GM19372 (cell line): ENCODE measurements around the gene EIF2B4.

Experiments used
- ATAC-seq: cut with Tn5 transposase; IDR thresholded peaks from one replicate; pipeline ENCODE4 v1.9.1; 2021; ENCODE audit warnings: mild to moderate bottlenecking, low read depth, moderate library complexity; ENCODE audit not compliant: unreplicated experiment

Gene EIF2B4

DNA sequence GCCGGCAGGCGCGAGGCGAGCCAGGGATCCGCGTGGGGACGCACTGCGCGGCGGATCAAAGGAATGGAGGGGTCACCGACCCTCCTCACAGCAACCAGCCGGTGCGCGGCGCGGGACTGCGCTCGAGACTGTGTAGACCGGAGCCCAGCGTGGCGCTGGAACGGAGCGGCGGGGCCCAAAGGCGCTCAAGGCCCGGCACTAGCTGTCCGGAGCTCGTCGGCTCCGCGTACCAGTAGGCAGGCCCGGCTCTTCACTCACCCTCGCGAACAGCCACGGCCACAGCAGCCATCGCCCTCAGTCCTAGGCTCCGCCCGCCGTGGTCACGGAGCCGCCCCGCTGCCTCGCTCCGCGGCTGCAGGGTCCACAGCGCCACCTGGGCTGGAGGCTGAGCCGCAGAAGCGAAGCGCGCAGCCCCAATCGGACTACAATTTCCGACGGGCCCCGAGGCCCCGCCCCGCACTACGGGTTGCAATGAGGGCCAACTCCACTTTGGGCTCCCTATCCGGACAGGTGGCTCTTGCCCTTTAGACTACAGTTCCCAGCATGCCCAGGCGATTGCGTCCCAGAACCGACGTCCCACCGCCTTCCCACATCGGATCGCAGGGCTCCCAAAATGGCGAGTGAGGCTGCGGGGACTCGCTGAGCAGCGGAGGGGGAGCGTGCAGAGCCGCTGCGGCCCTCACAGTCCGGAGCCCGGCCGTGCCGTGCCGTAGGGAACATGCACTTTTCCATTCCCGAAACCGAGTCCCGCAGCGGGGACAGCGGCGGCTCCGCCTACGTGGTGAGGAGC is at the start of gene EIF2B4, which contains the start of gene SNX17:
Gene EIF2B4 (minus strand): TSS at position 313 of the 790 bp plus-strand sequence. CDS start 24 bp downstream, at position 289.
Gene SNX17 (plus strand): TSS at position 591 of the 790 bp plus-strand sequence. CDS start 128 bp downstream, at position 719.
- peak; percentile 86 for ATAC-seq

DNA sequence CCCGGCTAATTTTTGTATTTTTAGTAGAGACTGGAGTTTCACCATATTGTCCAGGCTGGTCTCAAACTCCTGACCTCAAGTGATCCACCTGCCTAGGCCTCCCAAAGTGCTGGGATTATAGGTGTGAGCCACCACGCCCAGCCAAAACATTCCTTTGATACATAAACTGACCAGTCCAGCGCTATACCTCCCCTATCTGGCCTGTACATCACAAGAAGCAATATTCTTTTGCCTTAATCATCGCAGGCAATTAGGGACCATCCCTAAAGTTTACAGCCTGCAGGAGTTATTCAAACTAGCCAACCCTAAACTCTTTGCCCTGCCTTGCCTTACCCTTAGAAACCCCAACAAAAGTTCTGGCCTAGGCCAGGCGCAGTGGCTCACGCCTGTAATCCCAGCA is 46.0 kb upstream of the EIF2B4 start:
- ATAC-seq, result no peak

DNA sequence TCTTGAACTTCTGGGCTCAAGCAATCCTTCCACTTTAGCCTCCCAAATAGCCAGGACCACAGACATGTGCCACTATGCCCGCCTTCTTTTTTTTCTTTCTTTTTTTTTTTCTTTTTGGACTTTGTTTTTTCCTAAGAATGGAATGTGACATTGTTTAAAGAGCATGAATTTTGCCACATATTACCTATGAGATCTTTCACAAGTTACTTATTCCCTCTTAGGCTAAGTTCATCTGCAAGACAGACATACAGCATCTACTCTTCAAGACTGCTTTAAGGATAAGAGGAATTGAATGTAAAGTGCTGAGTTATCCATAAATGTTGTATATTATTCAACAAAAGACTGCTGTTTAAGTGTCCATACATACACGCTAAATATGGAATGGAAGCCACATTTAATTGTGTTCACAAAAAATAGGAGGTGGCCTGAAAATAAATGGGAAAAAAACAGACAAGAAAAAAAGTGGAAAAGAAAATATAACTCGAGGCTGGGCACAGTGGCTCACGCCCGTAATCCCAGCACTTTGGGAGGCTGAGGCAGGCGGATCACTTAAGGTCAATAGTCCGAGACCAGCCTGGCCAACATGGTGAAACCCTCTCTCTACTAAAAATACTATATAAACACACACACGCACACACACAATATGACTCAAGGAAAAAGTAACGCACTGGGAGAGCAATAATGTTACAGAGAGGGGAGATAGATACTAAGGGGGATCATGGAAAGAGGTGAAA is 42.4 kb upstream of the EIF2B4 start:
- no peak for ATAC-seq

DNA sequence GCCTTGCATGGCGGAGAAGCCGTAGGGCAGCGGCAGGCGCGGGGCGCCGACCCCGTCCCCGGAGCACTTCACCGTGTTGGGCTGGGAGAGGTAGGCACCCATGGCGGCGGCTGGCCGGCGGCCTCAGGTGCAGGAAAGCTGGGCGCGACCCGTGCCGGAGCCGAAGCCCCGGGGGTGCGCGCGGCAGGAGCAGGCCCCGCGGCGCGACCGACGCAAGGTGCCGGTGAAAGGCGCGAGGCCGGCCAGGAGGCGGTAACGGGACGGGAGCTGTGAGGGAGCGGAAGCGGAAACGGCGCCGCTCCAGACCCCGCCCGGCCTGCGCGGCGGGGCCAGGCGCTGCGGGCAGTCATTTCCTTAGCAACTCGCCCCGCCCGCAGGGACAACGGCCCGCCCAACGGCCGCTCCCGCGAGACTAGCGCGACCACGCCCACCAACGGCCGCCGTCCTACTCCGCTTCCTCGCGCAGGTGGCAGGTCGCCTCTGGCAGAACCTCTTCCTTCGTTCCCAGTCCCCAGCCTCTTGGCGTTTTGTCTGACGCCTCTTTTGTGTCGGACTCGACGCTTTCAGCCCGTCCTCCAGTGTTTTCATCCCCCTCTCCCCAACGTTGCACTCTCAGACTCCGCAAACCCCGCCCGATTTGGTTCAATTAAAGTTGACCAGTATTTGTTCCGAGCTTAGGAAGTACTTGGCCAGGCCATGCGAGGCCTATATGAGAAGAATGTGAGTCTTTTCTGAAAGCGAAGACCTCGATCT is 39.4 kb upstream of the EIF2B4 start, which contains the start of gene PPM1G:
Gene PPM1G (minus strand): TSS at position 271 of the 753 bp plus-strand sequence. CDS start 169 bp downstream, at position 102.
- peak; percentile 94 for ATAC-seq

DNA sequence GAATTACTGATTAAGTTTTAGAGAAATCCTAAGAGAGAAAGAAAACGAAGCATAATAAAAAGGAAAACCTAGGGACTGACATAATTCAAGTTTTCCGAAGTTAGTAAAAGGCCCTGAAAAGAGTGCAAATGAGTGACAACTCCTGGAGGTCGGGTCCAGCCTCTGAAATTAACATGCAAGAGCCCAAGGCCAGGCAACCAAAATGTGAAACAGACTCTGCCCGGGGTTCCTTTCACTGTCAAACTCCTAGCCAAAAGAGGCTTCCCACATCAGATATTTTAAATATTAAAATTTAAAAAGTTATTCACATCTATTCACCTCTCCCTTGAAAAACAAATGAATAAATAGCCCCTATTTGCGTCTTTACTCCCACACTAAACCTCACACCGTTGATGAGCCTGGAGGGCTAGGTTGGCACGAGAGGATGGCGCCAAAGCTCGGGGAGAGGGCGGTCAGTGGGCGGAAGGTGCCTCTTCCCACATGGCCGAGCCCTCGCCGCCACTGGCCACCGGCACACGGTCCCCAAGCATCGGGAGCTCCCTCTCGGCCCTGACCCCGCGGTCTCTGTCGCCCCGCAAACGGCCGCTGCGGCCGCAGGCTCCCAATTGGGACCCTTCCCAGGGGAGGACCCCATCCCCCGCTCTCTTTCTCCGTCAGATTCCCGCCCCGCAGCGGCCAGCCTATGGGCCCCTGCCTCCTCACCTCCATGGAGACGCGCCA is 38.6 kb upstream of the EIF2B4 start:
- ATAC-seq, result peak; percentile 3

DNA sequence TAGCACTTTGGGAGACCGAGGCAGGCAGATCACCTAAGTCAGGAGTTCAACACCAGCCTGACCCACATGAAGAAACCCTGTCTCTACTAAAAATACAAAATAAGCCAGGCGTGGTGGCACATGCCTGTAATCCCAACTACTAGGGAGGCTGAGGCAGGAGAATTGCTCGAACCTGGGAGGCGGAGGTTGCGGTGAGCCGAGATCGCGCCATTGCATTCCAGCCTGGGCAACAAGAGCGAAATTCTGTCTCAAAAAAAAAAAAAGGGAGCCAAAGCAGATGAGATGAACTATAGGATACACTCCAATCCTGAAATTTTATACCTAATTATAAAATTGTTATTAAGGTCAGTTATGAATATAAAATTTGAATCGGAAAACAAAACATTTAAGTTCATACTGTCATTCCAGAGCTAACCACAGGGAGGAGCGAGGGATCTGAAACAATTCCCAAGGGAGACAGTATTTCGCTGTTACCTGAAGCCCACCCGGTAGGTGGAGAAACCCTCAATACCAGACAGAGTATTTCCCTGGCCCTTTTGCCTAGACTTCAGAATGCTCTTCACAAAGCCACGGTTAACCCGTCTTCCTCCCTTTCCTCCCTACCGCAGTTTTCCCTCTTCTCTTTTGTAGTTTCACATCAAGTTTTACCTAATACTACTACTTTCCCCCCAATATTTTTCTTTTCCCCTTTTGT is 37.8 kb upstream of the EIF2B4 start:
- ATAC-seq, result no peak

DNA sequence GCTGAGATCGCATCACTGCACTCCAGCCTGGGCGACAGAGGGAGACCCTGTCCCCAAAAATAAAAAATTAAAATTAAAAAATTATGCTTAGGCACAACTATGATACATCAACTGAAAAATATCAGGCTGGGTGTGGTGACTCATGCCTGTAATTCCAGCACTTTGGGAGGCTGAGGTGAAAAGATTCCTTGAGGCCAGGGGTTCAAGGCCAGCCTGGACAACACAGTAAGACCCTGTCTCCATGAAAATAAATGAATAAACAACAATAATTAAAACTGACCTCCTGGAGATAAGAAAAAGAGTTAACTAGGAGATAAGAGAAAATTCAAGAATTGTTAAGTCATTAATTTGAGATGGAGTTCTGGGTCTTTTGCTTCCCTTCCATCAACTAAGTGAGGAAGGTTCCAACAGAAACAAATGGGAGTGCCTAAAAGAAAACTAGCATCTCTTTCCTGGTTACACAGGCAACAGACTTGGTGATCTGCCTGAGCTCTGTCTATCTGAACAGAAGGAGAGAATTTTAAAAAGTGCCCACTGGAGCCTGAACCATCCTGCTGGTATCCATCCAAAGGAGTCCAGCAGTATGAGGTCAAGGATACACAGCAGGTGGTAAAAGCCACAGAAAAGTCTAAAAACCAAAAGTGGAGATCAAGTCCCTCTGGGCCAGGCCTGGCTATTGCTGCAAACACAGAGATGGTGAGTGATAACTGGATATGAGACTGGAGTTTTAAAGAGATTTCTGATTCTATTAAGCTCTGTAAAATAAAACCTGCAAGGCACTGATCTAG is 30.4 kb upstream of the EIF2B4 start:
- no peak for ATAC-seq

DNA sequence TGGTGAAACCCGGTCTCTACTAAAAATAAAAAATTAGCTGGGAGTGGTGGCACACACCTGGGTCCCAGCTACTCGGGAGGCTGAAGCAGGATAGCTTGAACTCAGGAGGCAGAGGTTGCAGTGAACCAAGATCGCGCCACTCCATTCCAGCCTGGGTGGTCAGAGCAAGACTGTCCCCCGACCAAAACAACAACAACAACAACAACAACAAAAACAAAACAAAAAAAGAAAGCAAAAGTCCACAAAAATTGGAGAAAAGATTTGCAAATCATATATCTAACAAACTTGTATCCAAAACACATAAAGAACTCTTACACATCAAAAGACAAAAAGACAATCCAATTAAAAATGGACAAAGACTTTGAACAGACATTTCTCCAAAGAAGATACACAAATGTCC is 28.8 kb upstream of the EIF2B4 start:
- ATAC-seq, result no peak

DNA sequence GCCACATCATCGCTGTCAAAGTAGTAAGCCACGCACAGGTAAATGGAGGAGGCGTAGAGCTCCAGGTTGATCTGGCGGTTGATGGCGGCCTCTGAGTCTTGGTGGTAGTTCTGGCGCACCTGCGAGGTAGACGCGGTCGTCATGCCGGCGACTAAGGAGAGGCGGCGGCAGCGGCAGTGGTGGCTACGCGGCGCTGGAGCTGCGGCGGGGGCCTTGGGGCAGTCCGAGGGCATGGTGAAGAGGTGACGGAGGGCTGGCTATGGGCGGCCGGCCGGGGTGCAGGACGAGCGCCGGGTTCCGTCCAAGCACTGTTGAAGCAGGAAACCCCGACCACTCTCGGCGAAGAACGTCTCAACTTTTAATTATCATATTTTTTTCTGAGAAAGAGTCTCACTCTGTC is 23.1 kb upstream of the EIF2B4 start:
- no peak for ATAC-seq

DNA sequence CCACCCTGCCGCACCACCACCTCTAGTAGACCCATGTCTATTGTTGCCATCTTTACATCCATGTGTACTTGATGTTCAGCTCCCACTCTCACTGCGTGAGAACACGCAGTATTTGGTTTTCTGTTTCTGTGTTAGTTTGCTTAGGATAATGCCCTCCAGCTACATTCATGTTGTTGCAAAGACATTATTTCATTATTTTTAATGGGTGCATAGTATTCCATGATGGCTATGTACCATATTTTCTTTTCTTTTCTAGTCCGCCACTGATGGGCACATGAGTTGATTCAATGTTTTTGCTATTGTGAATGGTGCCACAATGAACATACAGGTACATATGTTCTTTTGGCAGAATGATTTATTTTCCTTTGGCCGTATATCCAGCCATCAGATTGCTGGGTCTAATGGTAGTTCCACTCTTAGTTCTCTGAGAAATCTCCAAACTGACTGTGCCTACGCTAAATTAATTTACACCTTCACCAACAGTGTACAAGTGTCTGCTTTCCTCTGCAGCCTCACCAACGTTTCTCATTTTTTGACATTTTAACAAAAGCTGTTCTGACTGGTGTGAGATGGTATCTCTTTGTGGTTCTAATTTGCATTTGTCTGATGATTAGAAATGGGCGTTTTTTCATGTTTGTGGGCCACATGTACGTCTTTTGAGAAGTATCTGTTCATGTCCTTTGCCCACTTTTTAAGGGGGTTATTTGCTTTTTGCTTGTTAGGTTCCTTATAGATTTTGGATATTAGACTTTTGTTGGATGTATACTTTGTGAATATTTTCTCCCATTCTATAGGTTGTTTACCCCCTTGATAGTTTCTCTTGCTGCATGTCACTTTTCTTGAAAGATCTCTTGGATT is 20.9 kb upstream of the EIF2B4 start:
- ATAC-seq, result no peak

DNA sequence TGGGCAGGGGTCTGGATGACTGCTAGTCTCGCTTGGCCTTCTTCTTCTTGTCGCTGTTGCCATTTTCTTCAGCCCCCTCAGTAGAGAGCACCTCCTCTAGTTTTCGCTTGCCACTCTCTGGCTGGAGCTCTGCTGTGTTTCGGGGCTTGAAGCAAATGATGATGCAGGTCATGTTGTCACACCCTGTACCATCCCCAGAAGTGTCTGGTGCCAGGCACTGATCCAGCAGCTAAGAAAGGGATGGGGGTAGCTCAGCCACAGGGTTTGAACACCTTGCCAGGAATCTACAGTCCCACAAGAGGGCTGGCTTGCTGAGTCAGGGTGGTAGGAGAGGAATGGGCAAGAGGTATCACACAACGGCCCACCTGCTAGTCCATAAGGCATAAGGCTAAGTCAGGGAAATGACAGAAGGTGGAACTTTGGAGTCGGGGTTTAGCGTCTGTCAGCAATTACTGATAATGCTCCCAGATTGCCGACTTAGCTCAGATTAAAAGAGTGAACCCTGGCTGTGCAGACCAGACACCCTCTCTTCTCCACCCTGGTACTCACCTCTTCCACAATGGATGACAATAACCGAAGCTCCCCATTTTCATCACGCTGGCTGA is 11.5 kb upstream of the EIF2B4 start:
- no peak for ATAC-seq

DNA sequence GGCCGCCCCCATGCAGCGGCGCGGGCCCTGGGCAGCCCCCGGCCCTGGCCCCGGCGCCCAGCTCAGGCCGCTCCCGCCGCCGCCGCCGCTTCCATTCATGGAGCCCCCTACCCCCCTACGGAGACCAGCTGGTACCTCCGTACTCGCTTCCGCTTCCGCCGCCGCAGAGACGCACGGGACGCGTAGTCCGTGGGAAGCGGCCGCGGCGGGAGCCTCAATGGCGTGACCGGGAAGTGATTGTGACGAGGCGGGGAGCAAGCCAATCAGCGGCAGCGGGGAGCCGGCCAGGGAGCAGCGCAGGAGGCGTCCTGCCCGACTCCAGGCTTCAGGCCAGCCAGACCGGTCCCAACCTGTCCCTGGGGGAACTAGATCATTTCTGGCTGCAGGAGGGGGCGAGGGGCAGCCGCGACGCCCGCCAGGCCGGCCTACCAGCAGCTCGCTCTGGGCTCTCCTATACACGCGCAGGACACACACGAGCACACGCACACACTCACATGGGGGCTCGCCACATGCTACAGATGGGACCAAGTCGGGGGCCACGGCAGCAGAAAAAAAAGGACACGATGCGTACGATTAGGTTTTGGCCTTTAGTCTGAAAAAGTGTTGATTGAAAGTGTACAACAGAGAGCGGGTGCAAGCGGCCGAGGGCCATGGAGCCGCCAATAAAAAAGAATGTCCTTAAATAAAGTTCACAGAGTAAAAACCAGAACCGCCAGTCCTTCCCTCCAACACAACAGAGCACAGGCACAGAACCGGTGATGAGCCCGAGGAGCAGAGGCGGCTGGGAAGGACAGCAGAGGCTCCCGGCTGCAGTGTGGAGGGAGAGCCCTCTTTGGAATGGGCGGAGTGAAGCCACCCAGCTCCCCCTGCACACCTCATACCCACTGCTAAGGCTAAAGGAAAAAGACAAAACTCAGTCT is 10.7 kb upstream of the EIF2B4 start, which contains the start of gene ZNF513:
Gene ZNF513 (minus strand): TSS at position 109 of the 920 bp plus-strand sequence. CDS start 208 bp downstream, outside the sequence.
- ATAC-seq, result peak; percentile 96

DNA sequence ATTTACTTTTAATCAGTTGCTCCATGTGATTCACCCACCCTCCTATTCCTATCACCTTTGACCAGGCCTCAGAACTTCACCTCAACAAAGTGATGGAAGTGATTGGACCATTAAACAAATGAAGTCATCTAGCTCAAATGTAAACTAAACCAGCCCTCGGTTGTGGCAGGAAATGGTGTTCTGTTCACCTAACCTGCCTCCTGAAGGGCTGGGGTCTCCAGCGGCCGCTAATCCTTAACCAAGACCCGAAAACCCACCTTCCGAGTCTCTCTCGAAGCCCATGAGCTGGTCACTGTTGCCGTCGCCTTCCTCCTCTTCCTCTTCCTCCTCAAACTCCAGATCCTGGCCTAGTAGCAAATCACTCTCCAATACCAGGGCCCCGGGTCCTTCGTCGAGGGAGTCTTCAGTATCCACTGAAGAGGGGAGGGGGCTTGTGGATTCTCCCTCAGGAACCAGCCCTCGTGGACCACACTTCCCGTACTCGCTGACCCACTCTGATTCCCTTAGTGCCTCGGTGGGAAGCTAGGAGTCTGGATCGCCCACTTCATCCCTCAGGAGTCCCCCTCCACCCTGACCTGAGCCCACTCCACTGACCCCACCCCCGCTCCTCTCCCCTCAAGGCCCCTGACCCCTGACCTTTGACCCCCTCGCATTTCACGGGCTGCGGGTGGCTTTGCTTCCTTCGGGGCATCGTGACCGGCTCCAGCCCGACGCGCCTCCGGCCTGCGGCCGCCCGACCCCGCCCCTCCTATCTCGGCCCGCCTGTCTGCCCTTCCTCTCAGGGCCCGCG is 9.9 kb upstream of the EIF2B4 start:
- peak; percentile 41 for ATAC-seq

DNA sequence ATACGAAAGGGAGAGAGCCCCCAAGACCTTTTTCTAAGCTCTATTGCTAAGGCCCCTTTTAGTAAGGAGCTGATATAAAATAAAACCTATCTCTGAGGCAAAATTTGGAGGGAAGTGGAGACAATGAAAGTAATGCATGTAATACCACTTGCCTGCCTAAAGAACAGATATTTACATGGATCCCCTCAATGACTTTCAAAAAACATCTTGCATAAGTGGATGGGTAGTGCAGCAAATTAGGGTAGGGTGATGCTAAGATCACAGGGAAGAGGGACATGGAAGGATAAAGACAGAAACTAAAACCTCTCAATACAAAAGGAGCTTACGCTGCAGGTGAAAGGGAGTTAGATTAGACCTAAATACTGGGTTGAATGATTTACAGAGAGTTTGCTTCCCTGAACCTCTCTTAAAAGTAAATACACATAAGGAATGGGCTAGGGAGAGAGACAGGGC is 9.3 kb upstream of the EIF2B4 start:
- no peak for ATAC-seq

DNA sequence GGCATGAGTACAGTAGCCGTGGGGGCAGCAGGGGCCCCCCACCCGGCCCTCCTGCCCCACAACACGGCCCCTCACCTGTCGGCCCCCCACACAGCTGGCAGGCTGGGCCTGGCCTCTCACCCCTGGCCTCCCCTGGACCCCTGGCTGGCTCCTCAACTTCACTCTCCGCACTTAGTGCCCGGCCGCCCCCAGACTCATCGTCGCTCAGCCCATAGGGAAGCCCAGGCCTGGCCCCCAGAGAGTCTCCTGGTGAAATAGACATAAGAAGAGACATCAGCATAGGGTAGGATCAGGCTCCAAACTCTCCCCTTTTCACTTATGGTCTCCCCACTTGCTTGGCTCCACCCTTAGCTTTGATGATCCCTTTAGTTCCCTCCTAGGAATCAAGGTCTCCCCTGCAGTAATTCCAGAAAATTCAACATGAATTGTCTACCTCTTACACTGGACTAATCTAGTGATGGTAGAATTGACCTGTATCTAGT is 8.7 kb upstream of the EIF2B4 start:
- ATAC-seq, result no peak
